ENCODE data around the gene PSME1. TPM values are rescaled to one million over a fixed set of nuclear protein-coding genes. Genes with fewer than 3 reads are reported as not detected.
A peak's percentile ranks its signal among the peaks of the same experiment; 100 is the strongest.

PSME1 gene
- total and polyA plus RNA-seq, 2 of the 4 experiments (the other 2 are of a cell fraction): 42.8 to 106 TPM

DNA sequence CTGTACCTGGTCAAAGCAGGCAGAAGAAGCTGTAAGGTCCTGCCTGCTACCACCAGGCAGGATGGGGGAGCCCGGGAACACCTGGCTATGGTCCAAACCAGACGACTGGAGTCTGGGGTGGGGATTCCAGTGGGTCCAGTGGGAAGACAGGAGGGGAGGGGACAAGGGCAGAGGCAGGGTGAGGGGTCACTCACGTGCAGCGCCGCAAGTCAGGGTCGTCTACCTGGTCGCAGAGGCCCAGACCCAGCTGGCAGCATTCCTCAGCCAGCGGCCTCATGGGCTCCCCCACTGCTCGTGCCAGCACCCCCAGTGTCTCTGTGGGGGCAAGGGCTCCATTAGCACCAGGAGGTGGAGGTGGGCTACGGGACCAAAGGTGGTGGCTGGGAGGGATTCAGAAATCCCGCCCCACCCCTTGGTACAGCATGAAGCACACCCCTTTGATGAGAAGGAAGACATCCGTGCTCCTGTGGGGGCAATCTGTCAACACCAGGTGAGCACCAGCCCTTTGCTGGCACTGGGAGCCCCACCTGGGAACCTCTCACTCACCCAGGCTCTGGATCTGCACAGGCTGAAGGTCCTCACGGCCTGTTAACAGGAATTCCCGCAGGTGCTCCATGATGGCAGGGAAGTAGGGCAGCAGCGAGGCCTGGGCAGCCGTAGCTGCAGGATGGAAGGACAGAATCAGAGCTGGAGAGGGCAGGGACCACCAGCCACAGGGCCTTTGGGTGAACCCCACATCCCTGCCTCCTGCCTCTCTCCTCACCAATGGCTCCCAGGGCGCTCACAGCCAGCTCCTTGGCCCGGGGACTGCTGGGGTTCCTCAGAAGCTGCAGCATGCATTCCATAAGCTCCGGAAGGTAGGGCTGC, 48.3 kb downstream of the PSME1 start:
- Histone ChIP-seq H2AK9ac (replicated peaks; ENCODE audit: low read depth, low read length, poor library complexity) (no peak overlapping the region), H3K9me1 (ENCODE audit: insufficient read depth, low read length) (peaks cover 15% of the 10 kb centered on the region), H3K14ac (replicated peaks; ENCODE audit: low read depth, low read length) (no peak overlapping the region), H2BK15ac (ENCODE audit: low read depth, low read length) (no peak overlapping the region), H3K9me3 (ENCODE audit: control insufficient read depth, insufficient read depth, low read length) (no peaks in the 10 kb centered on the region), H4K91ac (ENCODE audit: insufficient read depth, low read depth, low read length) (no peak overlapping the region), H3K36me3 (ENCODE audit: control insufficient read depth, insufficient read depth, low read length) (peaks cover 67% of the 10 kb centered on the region), H3K27ac (ENCODE audit: insufficient read depth, low read length) (no peak overlapping the region), H2BK20ac (ENCODE audit: low read depth, low read length) (no peak overlapping the region), H3K79me1 (ENCODE audit: low read depth in 1 of 2, low read length in 2 of 2) (peaks cover 12 to 40% of the 10 kb centered on the region in 2 experiments), H3K4ac (ENCODE audit: low read depth, low read length) (no peak overlapping the region), H3K4me1 (ENCODE audit: control insufficient read depth, insufficient read depth, low read length) (peaks cover 6% of the 10 kb centered on the region), H3K18ac (ENCODE audit: low read depth, low read length) (no peak overlapping the region), H3K4me2 (ENCODE audit: low read depth, low read length) (no peak overlapping the region), H4K20me1 (ENCODE audit: insufficient read depth, low read length) (no peaks in the 10 kb centered on the region), H3K9ac (ENCODE audit: low read depth, low read length) (no peak overlapping the region), H2AFZ (replicated peaks; ENCODE audit: low read length, poor library complexity) (peak overlapping the region; percentile 47), H4K5ac (ENCODE audit: low read depth, low read length) (no peak overlapping the region), H2AK5ac (ENCODE audit: low read depth, low read length) (no peak overlapping the region), H3K4me3 (ENCODE audit: insufficient read depth, low read depth, low read length) (no peak overlapping the region), H3K56ac (ENCODE audit: extremely low read depth, insufficient read depth, low read length) (no peak overlapping the region), H3K27me3 (ENCODE audit: control insufficient read depth, insufficient read depth, low read length) (no peaks in the 10 kb centered on the region), H4K8ac (ENCODE audit: low read depth in 2 of 2, low read length in 2 of 2) (no peak overlapping the region), H2BK120ac (ENCODE audit: low read depth, low read length) (no peak overlapping the region), H2BK5ac (ENCODE audit: low read depth, low read length, poor library complexity, severe bottlenecking) (no peak overlapping the region), H3K23ac (ENCODE audit: low read depth, low read length) (no peak overlapping the region)
- TF ChIP-seq POLR2A (IDR thresholded peaks at IDR 0.05; ENCODE audit: low read depth, low read length) (no peak), RAD21 (IDR thresholded peaks at IDR 0.05; ENCODE audit: low read length) (no peak), NFE2L2 (IDR thresholded peaks at IDR 0.05; ENCODE audit: low read depth, low read length) (no peak), MXI1 (IDR thresholded peaks at IDR 0.05; ENCODE audit: borderline replicate concordance, low read depth, low read length) (no peak), RCOR1 (IDR thresholded peaks at IDR 0.05; ENCODE audit: insufficient replicate concordance, low read length) (no peak), CEBPB (IDR thresholded peaks at IDR 0.05; ENCODE audit: low read depth, low read length) (no peak)
- ChIA-PET CTCF (no interaction called here), POLR2A (ENCODE audit: unreplicated experiment) (no interaction called here)
- BruUV-seq (replicated peaks): no TSS peak
- dilution Hi-C loops (cut with HindIII; ENCODE audit: low sequenced_read_pairs, unreplicated experiment): no loop called here
- in situ Hi-C loops (cut with MboI; ENCODE audit: low sequenced_read_pairs): no loop called here
- intact Hi-C loops (cut with micrococcal nuclease): no loop called here
- no peak for DNase-seq
- WGBS, 2 experiments (ENCODE audit: extremely low coverage in 2 of 2, insufficient read length in 1 of 2): 74% methylated on average over 5 of the region's 19 CpGs; no CpG with 5 or more reads in 1 of the 2 experiments
- ATAC-seq (ENCODE audit: low read depth): no peak

Data from IMR-90 (cell line).